ENCODE measurements around the gene TNRC6B.

DNA sequence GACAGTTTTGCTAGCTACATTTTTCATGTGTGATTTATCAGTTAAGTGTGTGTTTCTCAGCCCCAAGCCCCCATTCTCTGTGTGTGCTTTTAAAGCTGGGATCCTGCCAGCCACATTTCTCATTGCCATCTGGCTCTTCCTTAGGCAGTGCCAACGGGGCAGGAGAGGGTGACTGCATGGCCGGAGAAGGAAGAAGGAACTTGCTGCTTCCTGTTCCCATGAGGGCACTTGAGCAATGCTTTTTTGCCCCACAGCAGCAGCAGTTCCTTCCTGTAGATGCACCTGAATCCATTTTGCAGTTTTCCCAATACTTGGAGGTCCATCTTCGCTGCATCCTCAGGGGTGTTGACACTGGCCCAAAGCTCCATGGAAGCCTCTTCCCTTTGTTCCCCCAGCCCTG is 37.5 kb downstream of the TNRC6B start:
- TF ChIP-seq SP1 (IDR thresholded peaks at IDR 0.05): no peak
- no peak for TF ChIP-seq HDGF (IDR thresholded peaks at IDR 0.05; ENCODE audit: borderline replicate concordance)
- no peak for TF ChIP-seq FOXM1 (IDR thresholded peaks at IDR 0.05; ENCODE audit: borderline replicate concordance)
- no peak for TF ChIP-seq LEF1 (IDR thresholded peaks at IDR 0.05; ENCODE audit: borderline replicate concordance)
- no peak for TF ChIP-seq TARDBP (IDR thresholded peaks at IDR 0.05)
- no peak for TF ChIP-seq L3MBTL2 (conservative IDR thresholded peaks at IDR 0.05)
- TF ChIP-seq, protein P1, sequence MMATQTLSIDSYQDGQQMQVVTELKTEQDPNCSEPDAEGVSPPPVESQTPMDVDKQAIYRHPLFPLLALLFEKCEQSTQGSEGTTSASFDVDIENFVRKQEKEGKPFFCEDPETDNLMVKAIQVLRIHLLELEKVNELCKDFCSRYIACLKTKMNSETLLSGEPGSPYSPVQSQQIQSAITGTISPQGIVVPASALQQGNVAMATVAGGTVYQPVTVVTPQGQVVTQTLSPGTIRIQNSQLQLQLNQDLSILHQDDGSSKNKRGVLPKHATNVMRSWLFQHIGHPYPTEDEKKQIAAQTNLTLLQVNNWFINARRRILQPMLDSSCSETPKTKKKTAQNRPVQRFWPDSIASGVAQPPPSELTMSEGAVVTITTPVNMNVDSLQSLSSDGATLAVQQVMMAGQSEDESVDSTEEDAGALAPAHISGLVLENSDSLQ (IDR thresholded peaks at IDR 0.05): no peak
- no peak for TF ChIP-seq BHLHE40 (IDR thresholded peaks at IDR 0.05; ENCODE audit: borderline replicate concordance)
- TF ChIP-seq FOXA1 (IDR thresholded peaks at IDR 0.05): no peak
- no peak for TF ChIP-seq SUZ12 (IDR thresholded peaks at IDR 0.05)

Data from HEK293T (cell line).